Fibroblast of lung (primary cell): ENCODE results near the gene GRHL1. TPM values are rescaled to one million over a fixed set of nuclear protein-coding genes. Genes with fewer than 3 reads are reported as not detected.

Experiments
- DNase-seq, 2 donors: peaks; one replicate each; pipeline versions ENCODE4 v3.0.0 to v3.0.0-alpha.2; 2010; ENCODE audit warnings: low read depth in 2 of 2
- H2AFZ ChIP-seq: 2 replicates; pipeline ENCODE4 v1.5.1; 2012; ENCODE audit warnings: low read length, control low read depth, inconsistent platforms
- H3K27ac ChIP-seq: 2 replicates; pipeline ENCODE4 v1.5.1; 2011; ENCODE audit warnings: low read length, control low read depth; ENCODE audit not compliant: insufficient read depth
- H3K27me3 ChIP-seq: 2 replicates; pipeline ENCODE4 v1.5.1; 2011; ENCODE audit warnings: mild to moderate bottlenecking, low read length; ENCODE audit not compliant: control insufficient read depth, insufficient read depth
- H3K36me3 ChIP-seq: 2 replicates; pipeline ENCODE4 v1.5.1; 2011; ENCODE audit warnings: low read length; ENCODE audit not compliant: control insufficient read depth, insufficient read depth
- H3K4me1 ChIP-seq: 2 replicates; pipeline ENCODE4 v1.5.1; 2011; ENCODE audit warnings: low read length; ENCODE audit not compliant: control insufficient read depth, insufficient read depth; ENCODE audit errors: extremely low read depth
- H3K4me2 ChIP-seq: 2 replicates; pipeline ENCODE4 v1.5.1; 2011; ENCODE audit warnings: low read length, control low read depth; ENCODE audit not compliant: insufficient read depth; ENCODE audit errors: extremely low read depth
- H3K4me3 ChIP-seq, 4 experiments: fragments of 200-600 bp in 1 of 4; sonication (generic) in 1 of 4; replicated peaks in 1 of 4; 2 replicates each; pipeline ENCODE4 v1.5.1; 2011 to 2016; ENCODE audit warnings: low read length in 4 of 4, low read depth in 3 of 4, mild to moderate bottlenecking in 3 of 4, control low read depth in 2 of 4, inconsistent platforms in 1 of 4, mixed read lengths in 1 of 4; ENCODE audit not compliant: insufficient read depth in 1 of 4; ENCODE audit errors: control extremely low read depth in 1 of 4
- H3K79me2 ChIP-seq: 2 replicates; pipeline ENCODE4 v1.5.1; 2012; ENCODE audit warnings: mild to moderate bottlenecking, low read length, inconsistent platforms; ENCODE audit not compliant: control insufficient read depth, insufficient read depth
- H3K9ac ChIP-seq: 2 replicates; pipeline ENCODE4 v1.5.1; 2011; ENCODE audit warnings: mild to moderate bottlenecking, low read length, control low read depth; ENCODE audit not compliant: insufficient read depth
- H3K9me3 ChIP-seq: 2 replicates; pipeline ENCODE4 v1.5.1; 2012; ENCODE audit warnings: low read depth, low read length; ENCODE audit not compliant: control insufficient read depth, insufficient read depth
- H4K20me1 ChIP-seq: 2 replicates; pipeline ENCODE4 v1.5.1; 2011; ENCODE audit warnings: low read length; ENCODE audit not compliant: control insufficient read depth, insufficient read depth; ENCODE audit errors: extremely low read depth
- CTCF ChIP-seq, 2 donors: IDR thresholded peaks in 1 of 2; conservative IDR thresholded peaks in 1 of 2; 1 replicate in 1 of 2; 2 replicates in 1 of 2; pipeline ENCODE4 v1.5.1; 2011 to 2012; ENCODE audit warnings: low read length in 2 of 2, control low read depth in 1 of 2, inconsistent platforms in 1 of 2, low read depth in 1 of 2, mild to moderate bottlenecking in 1 of 2
- EZH2 ChIP-seq: IDR thresholded peaks from 2 replicates; pipeline ENCODE4 v1.5.1; 2012; ENCODE audit warnings: low read length, control low read depth, mild to moderate bottlenecking; ENCODE audit errors: missing control alignments
- polyA plus RNA-seq, 2 donors: library from polyadenylated mRNA; depleted of rRNA in 1 of 2; stranded (reverse) in 1 of 2; unstranded in 1 of 2; fragments of >200 nt; gene quantifications; 2 replicates each; pipeline ENCODE4 v1.2.1, GENCODE V29; 2011 to 2012; ENCODE audit warnings: missing spikeins in 1 of 2
- total RNA-seq: library from RNA; depleted of rRNA; stranded (reverse); fragments of >200 nt; gene quantifications from 2 replicates; pipeline ENCODE4 v1.2.1, GENCODE V29; 2014

GRHL1 gene
- total and polyA plus RNA-seq, 2 donors (not counting 1 experiment from before 2014, with no cell fraction given) = 0.65 to 0.99 TPM

GRCh38 chr2:9937968-9938367 lies 13.5 kb upstream of the GRHL1 start:
- Histone ChIP-seq H3K9me3 (no peaks in the 10 kb centered on the region), H3K79me2 (no peaks in the 10 kb centered on the region), H3K4me1 (peaks cover 2% of the 10 kb centered on the region), H2AFZ (no peak overlapping the region), H3K4me3 (no peak overlapping the region), H3K27ac (no peak overlapping the region), H3K4me2 (no peak overlapping the region), H4K20me1 (no peaks in the 10 kb centered on the region), H3K36me3 (peaks cover 2% of the 10 kb centered on the region), H3K27me3 (no peaks in the 10 kb centered on the region), H3K9ac (no peak overlapping the region)
- DNase-seq = no peak
- no peak for TF ChIP-seq EZH2
- no peak for TF ChIP-seq CTCF (conservative IDR thresholded peaks at IDR 0.05 in 1 of 2, IDR thresholded peaks at IDR 0.05 in 1 of 2; ENCODE audit: low read depth in 1 of 2, low read length in 2 of 2)

GRCh38 chr2:9939587-9940485 lies 11.7 kb upstream of the GRHL1 start:
- Histone ChIP-seq H3K79me2 (no peaks in the 10 kb centered on the region), H3K4me2 (no peak overlapping the region), H3K4me3 (no peak overlapping the region), H3K4me1 (peaks cover 2% of the 10 kb centered on the region), H3K9me3 (no peaks in the 10 kb centered on the region), H4K20me1 (no peaks in the 10 kb centered on the region), H3K9ac (no peak overlapping the region), H3K27me3 (peaks cover under 1% of the 10 kb centered on the region), H2AFZ (no peak overlapping the region), H3K27ac (no peak overlapping the region), H3K36me3 (peaks cover 2% of the 10 kb centered on the region)
- no peak for DNase-seq
- TF ChIP-seq EZH2 (no peak), CTCF (conservative IDR thresholded peaks at IDR 0.05 in 1 of 2, IDR thresholded peaks at IDR 0.05 in 1 of 2; ENCODE audit: low read depth in 1 of 2, low read length in 2 of 2) (no peak)

- peak overlapping the region; percentile 17 for H2AFZ ChIP-seq
- no peak overlapping the region for H3K4me2 ChIP-seq
These were observed 10.1 kb upstream of the GRHL1 start for GRCh38 chr2:9941196-9941995.

More at GRCh38 chr2:9941196-9941995, 10.1 kb upstream of the GRHL1 start:
- no peak overlapping the region for H3K9ac ChIP-seq
- no peak overlapping the region for H3K4me3 ChIP-seq
- DNase-seq = peak; percentile 60 to 89
- H3K79me2 ChIP-seq = no peaks in the 10 kb centered on the region
- H3K9me3 ChIP-seq = no peaks in the 10 kb centered on the region
- no peaks in the 10 kb centered on the region for H4K20me1 ChIP-seq
- no peak overlapping the region for H3K27ac ChIP-seq
- TF ChIP-seq CTCF (conservative IDR thresholded peaks at IDR 0.05 in 1 of 2, IDR thresholded peaks at IDR 0.05 in 1 of 2; ENCODE audit: low read depth in 1 of 2, low read length in 2 of 2) (no peak), EZH2 (no peak)
- no peaks in the 10 kb centered on the region for H3K36me3 ChIP-seq
- peaks cover 6% of the 10 kb centered on the region for H3K27me3 ChIP-seq
- peaks cover 2% of the 10 kb centered on the region for H3K4me1 ChIP-seq
